Right lobe of liver (tissue), 4 donors: ENCODE measurements around the gene PDE12.

Source experiments
- POLR2A ChIP-seq: fragments of 450-650 bp; IDR thresholded peaks from one replicate; pipeline ENCODE4 v1.6.1; 2017; ENCODE audit warnings: antibody characterized with exemption, mild to moderate bottlenecking
- TF ChIP-seq, protein P1 (sequence below), 4 donors: fragments of 200-600 bp in 3 of 4; fragments of 450-650 bp in 1 of 4; IDR thresholded peaks; one replicate each; pipeline versions ENCODE4 v1.5.1 to v1.8.0; 2016 to 2022; ENCODE audit warnings: antibody characterized with exemption in 4 of 4, mild to moderate bottlenecking in 2 of 4
- donor health status: DM: no; HTN: no; CAD: no.
- donor health status: DM: no; HTN: no; CAD: no.
- donor health status: DM: no; HTN: yes; CAD: no.

DNA sequence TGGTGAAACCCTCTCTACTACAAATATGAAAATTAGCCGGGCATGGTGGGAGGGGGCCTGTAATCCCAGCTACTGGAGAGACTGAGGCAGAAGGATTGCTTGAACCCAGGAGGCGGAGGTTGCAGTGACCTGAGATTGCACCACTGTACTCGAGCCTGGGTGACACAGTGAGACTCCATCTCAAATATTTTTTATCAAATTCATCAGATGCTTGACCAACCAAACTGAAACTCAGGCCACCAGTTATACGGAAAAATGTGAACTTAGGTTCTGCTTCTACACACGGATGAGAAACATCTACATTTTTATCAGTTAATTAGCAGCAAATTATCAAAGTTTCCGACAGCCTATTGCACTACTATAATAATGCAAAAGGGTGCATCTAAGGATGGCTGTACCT is 36.2 kb downstream of the PDE12 start:
- TF ChIP-seq, protein P1, sequence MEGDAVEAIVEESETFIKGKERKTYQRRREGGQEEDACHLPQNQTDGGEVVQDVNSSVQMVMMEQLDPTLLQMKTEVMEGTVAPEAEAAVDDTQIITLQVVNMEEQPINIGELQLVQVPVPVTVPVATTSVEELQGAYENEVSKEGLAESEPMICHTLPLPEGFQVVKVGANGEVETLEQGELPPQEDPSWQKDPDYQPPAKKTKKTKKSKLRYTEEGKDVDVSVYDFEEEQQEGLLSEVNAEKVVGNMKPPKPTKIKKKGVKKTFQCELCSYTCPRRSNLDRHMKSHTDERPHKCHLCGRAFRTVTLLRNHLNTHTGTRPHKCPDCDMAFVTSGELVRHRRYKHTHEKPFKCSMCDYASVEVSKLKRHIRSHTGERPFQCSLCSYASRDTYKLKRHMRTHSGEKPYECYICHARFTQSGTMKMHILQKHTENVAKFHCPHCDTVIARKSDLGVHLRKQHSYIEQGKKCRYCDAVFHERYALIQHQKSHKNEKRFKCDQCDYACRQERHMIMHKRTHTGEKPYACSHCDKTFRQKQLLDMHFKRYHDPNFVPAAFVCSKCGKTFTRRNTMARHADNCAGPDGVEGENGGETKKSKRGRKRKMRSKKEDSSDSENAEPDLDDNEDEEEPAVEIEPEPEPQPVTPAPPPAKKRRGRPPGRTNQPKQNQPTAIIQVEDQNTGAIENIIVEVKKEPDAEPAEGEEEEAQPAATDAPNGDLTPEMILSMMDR (IDR thresholded peaks at IDR 0.05), result no peak
- TF ChIP-seq POLR2A, result no peak
